ENCODE results near the gene RADIL. TPM values are rescaled to one million over a fixed set of nuclear protein-coding genes. Genes with fewer than 3 reads are reported as not detected.
A peak's percentile ranks its signal among the peaks of the same experiment; 100 is the strongest.

The RADIL gene
- total RNA-seq, 1 donor from 2014 or later = 19.8 TPM

GRCh38 chr7:4754433-4755010 is 129.0 kb downstream of the RADIL start:
- ATAC-seq (no peak), DNase-seq (ENCODE audit: low spot score) (no peak)
- intact Hi-C loops (cut with DNase I) = loop anchor here (10.0 kb wide), 1 partner anchor 70 kb away; the partner anchor contains the start of gene FOXK1

GRCh38 chr7:4753598-4754432 is 129.7 kb downstream of the RADIL start:
- intact Hi-C loops (cut with DNase I) = loop anchor here (10.0 kb wide), 1 partner anchor 69 kb away; the partner anchor contains the start of gene FOXK1
- peak; percentile 90 for DNase-seq (ENCODE audit: low spot score)
- ATAC-seq = peak; percentile 85

- ATAC-seq = no peak
- DNase-seq (ENCODE audit: low spot score) = no peak
- intact Hi-C loops (cut with DNase I) = loop anchor here (10.0 kb wide), 1 partner anchor 67 kb away; the partner anchor contains the start of gene FOXK1
Measured at GRCh38 chr7:4751398-4751947, 132.0 kb downstream of the RADIL start.

- DNase-seq (ENCODE audit: low spot score) = no peak
- no peak for ATAC-seq
- intact Hi-C loops (cut with DNase I) = loop anchor here (10.0 kb wide), 1 partner anchor 65 kb away; the partner anchor contains the start of gene FOXK1
Measured at GRCh38 chr7:4749798-4750197, 133.7 kb downstream of the RADIL start.

GRCh38 chr7:4749363-4749762 is 134.2 kb downstream of the RADIL start:
- DNase-seq (ENCODE audit: low spot score) = no peak
- intact Hi-C loops (cut with DNase I) = no loop called here
- no peak for ATAC-seq

Small RNA genes within 50 kb of the gene (microRNA-seq; reads per million reads assigned to microRNA genes)
- not detected for gene MIR4656

Other genes starting within 250 kb of the RADIL start
- 37.7 TPM for gene FOXK1, start 201.4 kb downstream of the RADIL start, total RNA-seq
- gene AP5Z1, start 108.1 kb downstream of the RADIL start, total RNA-seq = 36.2 TPM
- 0.98 TPM for gene PAPOLB, start 21.7 kb downstream of the RADIL start, total RNA-seq
- gene MMD2, start 75.5 kb upstream of the RADIL start, total RNA-seq = 3.7 TPM
- gene RBAK, start 162.1 kb upstream of the RADIL start, total RNA-seq = 14.8 TPM

All from sciatic nerve (tissue), 2 donors.